Measurements from ENCODE around the gene ERCC4. TPM values are rescaled to one million over a fixed set of nuclear protein-coding genes. Genes with fewer than 3 reads are reported as not detected.

The ERCC4 gene
- polyA plus RNA-seq, 1 of the 3 experiments (the other 2 are of a cell fraction): 1.8 TPM

DNA sequence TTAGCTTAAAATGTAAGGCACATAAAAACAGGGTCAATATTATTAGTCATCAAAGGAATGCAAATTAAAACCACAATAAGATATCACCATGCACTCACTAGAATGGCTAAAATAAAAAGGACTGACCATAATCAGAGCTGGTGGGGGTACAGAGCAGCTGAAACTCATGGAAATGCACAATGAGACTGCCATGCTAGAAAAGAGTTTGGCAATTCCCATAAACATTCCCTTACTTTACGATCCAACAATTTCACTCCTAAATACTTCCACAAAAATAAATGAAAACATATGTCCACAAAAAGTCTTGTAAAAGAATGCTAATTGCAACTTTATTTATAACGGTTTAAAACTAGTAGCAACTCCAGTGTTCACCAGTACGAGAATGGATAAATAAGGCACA, 36.1 kb upstream of the ERCC4 start:
- no peaks in the 10 kb centered on the region for H3K9me3 ChIP-seq
- H3K36me3 ChIP-seq (replicated peaks in 1 of 2; ENCODE audit: control insufficient read depth in 1 of 2, insufficient read depth in 2 of 2, low read length in 1 of 2): no peaks in the 10 kb centered on the region
- H3K9ac ChIP-seq: no peak overlapping the region
- no peaks in the 10 kb centered on the region for H4K20me1 ChIP-seq (ENCODE audit: insufficient read depth)
- no peaks in the 10 kb centered on the region for H3F3A ChIP-seq (replicated peaks; ENCODE audit: insufficient read depth)
- DNase-seq: no peak
- H3K27me3 ChIP-seq (ENCODE audit: insufficient read depth): no peaks in the 10 kb centered on the region; the same call in 1 of the 2 replicates
- ChIA-PET CTCF (interaction anchor here (1.2 kb wide), 1 partner anchor 10 kb away, joined by 3 read pairs; no protein-coding TSS in a partner anchor), POLR2A (no interaction called here)
- H3K4me3 ChIP-seq (ENCODE audit: low read depth in 2 of 2, low read length in 1 of 2): no peak overlapping the region
- H2AFZ ChIP-seq (ENCODE audit: low read depth): no peak overlapping the region
- no peak overlapping the region for H3K4me2 ChIP-seq
- no peaks in the 10 kb centered on the region for H3K79me2 ChIP-seq (ENCODE audit: insufficient read depth)
- 14% methylated on average over 3 of the region's 3 CpGs for WGBS (ENCODE audit: low lambda C conversion rate)
- H3K4me1 ChIP-seq (ENCODE audit: control insufficient read depth in 1 of 2, insufficient read depth in 2 of 2, low read depth in 1 of 2, low read length in 1 of 2): no peaks in the 10 kb centered on the region
- TF ChIP-seq, protein P1, sequence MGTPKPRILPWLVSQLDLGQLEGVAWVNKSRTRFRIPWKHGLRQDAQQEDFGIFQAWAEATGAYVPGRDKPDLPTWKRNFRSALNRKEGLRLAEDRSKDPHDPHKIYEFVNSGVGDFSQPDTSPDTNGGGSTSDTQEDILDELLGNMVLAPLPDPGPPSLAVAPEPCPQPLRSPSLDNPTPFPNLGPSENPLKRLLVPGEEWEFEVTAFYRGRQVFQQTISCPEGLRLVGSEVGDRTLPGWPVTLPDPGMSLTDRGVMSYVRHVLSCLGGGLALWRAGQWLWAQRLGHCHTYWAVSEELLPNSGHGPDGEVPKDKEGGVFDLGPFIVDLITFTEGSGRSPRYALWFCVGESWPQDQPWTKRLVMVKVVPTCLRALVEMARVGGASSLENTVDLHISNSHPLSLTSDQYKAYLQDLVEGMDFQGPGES (IDR thresholded peaks at IDR 0.05; ENCODE audit: low read depth, low read length): no peak
- TF ChIP-seq ELF1 (IDR thresholded peaks at IDR 0.05): no peak
- no peak for TF ChIP-seq FOXJ3 (CRISPR knock-in tag; IDR thresholded peaks at IDR 0.05)
- TF ChIP-seq MEF2A (IDR thresholded peaks at IDR 0.05; ENCODE audit: borderline replicate concordance, low read depth): no peak
- TF ChIP-seq, protein P2, sequence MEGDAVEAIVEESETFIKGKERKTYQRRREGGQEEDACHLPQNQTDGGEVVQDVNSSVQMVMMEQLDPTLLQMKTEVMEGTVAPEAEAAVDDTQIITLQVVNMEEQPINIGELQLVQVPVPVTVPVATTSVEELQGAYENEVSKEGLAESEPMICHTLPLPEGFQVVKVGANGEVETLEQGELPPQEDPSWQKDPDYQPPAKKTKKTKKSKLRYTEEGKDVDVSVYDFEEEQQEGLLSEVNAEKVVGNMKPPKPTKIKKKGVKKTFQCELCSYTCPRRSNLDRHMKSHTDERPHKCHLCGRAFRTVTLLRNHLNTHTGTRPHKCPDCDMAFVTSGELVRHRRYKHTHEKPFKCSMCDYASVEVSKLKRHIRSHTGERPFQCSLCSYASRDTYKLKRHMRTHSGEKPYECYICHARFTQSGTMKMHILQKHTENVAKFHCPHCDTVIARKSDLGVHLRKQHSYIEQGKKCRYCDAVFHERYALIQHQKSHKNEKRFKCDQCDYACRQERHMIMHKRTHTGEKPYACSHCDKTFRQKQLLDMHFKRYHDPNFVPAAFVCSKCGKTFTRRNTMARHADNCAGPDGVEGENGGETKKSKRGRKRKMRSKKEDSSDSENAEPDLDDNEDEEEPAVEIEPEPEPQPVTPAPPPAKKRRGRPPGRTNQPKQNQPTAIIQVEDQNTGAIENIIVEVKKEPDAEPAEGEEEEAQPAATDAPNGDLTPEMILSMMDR (IDR thresholded peaks at IDR 0.05): no peak
- no peak for TF ChIP-seq TCF12 (IDR thresholded peaks at IDR 0.05)
- H3K27ac ChIP-seq (ENCODE audit: low read depth in 2 of 2, low read length in 1 of 2): no peak overlapping the region
- no peaks in the 10 kb centered on the region for H3K9me2 ChIP-seq

DNA sequence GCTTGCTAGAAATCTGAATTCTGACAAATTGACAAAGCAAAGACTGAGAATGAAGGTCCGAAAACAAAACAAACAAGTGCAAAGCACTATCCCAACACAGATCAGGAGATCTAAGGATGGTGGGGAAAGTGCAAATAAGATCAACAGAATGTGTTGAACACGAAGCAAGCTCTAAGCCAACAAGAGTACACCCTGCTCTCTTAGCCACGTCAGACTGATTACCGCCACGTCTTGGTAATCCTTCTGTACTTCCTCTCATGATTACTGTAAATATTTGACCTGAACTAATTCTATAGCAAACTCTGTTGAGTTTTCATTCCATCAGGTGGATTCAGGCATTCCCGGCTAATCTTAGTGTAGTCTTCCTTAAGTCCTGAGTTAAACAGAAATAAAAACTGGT, 34.3 kb upstream of the ERCC4 start:
- POLR2A ChIA-PET: no interaction called here
- H3F3A ChIP-seq (replicated peaks; ENCODE audit: insufficient read depth): no peaks in the 10 kb centered on the region
- CTCF ChIA-PET: interaction anchor here (1.0 to 1.1 kb wide), 2 partner anchors 34 to 38 kb away, joined by 3 to 4 read pairs; no protein-coding TSS in a partner anchor

More for the DNA sequence above, 34.3 kb upstream of the ERCC4 start:
- H4K20me1 ChIP-seq (ENCODE audit: insufficient read depth): no peaks in the 10 kb centered on the region
- no peak for DNase-seq
- H2AFZ ChIP-seq (ENCODE audit: low read depth): no peak overlapping the region
- no peaks in the 10 kb centered on the region for H3K4me1 ChIP-seq (ENCODE audit: control insufficient read depth in 1 of 2, insufficient read depth in 2 of 2, low read depth in 1 of 2, low read length in 1 of 2)
- no peaks in the 10 kb centered on the region for H3K9me3 ChIP-seq
- no peak overlapping the region for H3K4me2 ChIP-seq
- H3K27me3 ChIP-seq (ENCODE audit: insufficient read depth): no peaks in the 10 kb centered on the region; the same call in 1 of the 2 replicates
- 27% methylated on average over 6 of the region's 6 CpGs for WGBS (ENCODE audit: low lambda C conversion rate)
- H3K9me2 ChIP-seq: no peaks in the 10 kb centered on the region
- H3K4me3 ChIP-seq (ENCODE audit: low read depth in 2 of 2, low read length in 1 of 2): no peak overlapping the region
- no peaks in the 10 kb centered on the region for H3K36me3 ChIP-seq (replicated peaks in 1 of 2; ENCODE audit: control insufficient read depth in 1 of 2, insufficient read depth in 2 of 2, low read length in 1 of 2)
- no peaks in the 10 kb centered on the region for H3K79me2 ChIP-seq (ENCODE audit: insufficient read depth)
- no peak overlapping the region for H3K27ac ChIP-seq (ENCODE audit: low read depth in 2 of 2, low read length in 1 of 2)
- TF ChIP-seq, protein P3, sequence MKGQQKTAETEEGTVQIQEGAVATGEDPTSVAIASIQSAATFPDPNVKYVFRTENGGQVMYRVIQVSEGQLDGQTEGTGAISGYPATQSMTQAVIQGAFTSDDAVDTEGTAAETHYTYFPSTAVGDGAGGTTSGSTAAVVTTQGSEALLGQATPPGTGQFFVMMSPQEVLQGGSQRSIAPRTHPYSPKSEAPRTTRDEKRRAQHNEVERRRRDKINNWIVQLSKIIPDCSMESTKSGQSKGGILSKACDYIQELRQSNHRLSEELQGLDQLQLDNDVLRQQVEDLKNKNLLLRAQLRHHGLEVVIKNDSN (IDR thresholded peaks at IDR 0.05; ENCODE audit: borderline replicate concordance, low read depth): no peak
- TF ChIP-seq, protein P4, sequence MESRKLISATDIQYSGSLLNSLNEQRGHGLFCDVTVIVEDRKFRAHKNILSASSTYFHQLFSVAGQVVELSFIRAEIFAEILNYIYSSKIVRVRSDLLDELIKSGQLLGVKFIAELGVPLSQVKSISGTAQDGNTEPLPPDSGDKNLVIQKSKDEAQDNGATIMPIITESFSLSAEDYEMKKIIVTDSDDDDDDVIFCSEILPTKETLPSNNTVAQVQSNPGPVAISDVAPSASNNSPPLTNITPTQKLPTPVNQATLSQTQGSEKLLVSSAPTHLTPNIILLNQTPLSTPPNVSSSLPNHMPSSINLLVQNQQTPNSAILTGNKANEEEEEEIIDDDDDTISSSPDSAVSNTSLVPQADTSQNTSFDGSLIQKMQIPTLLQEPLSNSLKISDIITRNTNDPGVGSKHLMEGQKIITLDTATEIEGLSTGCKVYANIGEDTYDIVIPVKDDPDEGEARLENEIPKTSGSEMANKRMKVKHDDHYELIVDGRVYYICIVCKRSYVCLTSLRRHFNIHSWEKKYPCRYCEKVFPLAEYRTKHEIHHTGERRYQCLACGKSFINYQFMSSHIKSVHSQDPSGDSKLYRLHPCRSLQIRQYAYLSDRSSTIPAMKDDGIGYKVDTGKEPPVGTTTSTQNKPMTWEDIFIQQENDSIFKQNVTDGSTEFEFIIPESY (IDR thresholded peaks at IDR 0.05; ENCODE audit: borderline replicate concordance, low read depth): no peak
- TF ChIP-seq POLR2AphosphoS5 (IDR thresholded peaks at IDR 0.05; ENCODE audit: low read depth, low read length) (no peak), FOSL2 (IDR thresholded peaks at IDR 0.05; ENCODE audit: borderline replicate concordance, low read depth) (no peak), TAF1 (IDR thresholded peaks at IDR 0.05; ENCODE audit: borderline replicate concordance, low read depth, low read length) (no peak), NFIC (IDR thresholded peaks at IDR 0.05; ENCODE audit: borderline replicate concordance) (no peak), CHD2 (IDR thresholded peaks at IDR 0.05; ENCODE audit: low read length, partially characterized antibody) (no peak), GATA2 (CRISPR knock-in tag; IDR thresholded peaks at IDR 0.05) (no peak), EP300 (IDR thresholded peaks at IDR 0.05; ENCODE audit: borderline replicate concordance in 1 of 2, low read depth in 1 of 2, low read length in 1 of 2) (no peak), FOXJ3 (CRISPR knock-in tag; IDR thresholded peaks at IDR 0.05) (no peak), SMC3 (IDR thresholded peaks at IDR 0.05; ENCODE audit: low read depth, low read length) (no peak), EZH2phosphoT487 (IDR thresholded peaks at IDR 0.05; ENCODE audit: borderline replicate concordance, low read depth) (no peak), MXI1 (IDR thresholded peaks at IDR 0.05; ENCODE audit: low read depth, low read length) (no peak), TEAD4 (IDR thresholded peaks at IDR 0.05; ENCODE audit: borderline replicate concordance, insufficient read depth) (no peak), GABPA (IDR thresholded peaks at IDR 0.05; ENCODE audit: low read depth) (no peak)
- TF ChIP-seq, protein P1 (IDR thresholded peaks at IDR 0.05; ENCODE audit: low read depth, low read length): no peak
- no peak overlapping the region for H3K9ac ChIP-seq

Data from SK-N-SH (cell line).